ENCODE data around the gene STOML1. TPM values are rescaled to one million over a fixed set of nuclear protein-coding genes. Genes with fewer than 3 reads are reported as not detected.

Gene STOML1
- polyA plus RNA-seq, 2 donors: 9.0 to 9.5 TPM

- no peaks in the 10 kb centered on the region for H3K27me3 ChIP-seq (ENCODE audit: control insufficient read depth in 1 of 2, insufficient read depth in 2 of 2, low read length in 2 of 2)
- no peak overlapping the region for H3K4me3 ChIP-seq (ENCODE audit: low read depth in 1 of 2, low read length in 2 of 2)
- H3K4me1 ChIP-seq (ENCODE audit: control insufficient read depth in 2 of 2, insufficient read depth in 2 of 2, low read length in 1 of 2): peaks cover 0 to 5% of the 10 kb centered on the region in 2 donors
- H3K36me3 ChIP-seq (ENCODE audit: control insufficient read depth in 2 of 2, insufficient read depth in 2 of 2, low read length in 1 of 2): no peaks in the 10 kb centered on the region
- 73 to 81% methylated on average over 2 of the region's 2 CpGs for WGBS, 2 donors
- no peak overlapping the region for H3K27ac ChIP-seq (ENCODE audit: low read depth in 2 of 2, low read length in 1 of 2)
- H3K9me3 ChIP-seq (ENCODE audit: control insufficient read depth in 2 of 2, insufficient read depth in 1 of 2, low read depth in 1 of 2, low read length in 1 of 2): no peaks in the 10 kb centered on the region
Measured at GRCh38 chr15:73957785-73958184, 34.3 kb downstream of the STOML1 start.

GRCh38 chr15:73957276-73957675, 34.8 kb downstream of the STOML1 start:
- WGBS, 2 donors: 75 to 86% methylated on average over 8 of the region's 8 CpGs
- H3K27ac ChIP-seq (ENCODE audit: low read depth in 2 of 2, low read length in 1 of 2): no peak overlapping the region
- no peaks in the 10 kb centered on the region for H3K27me3 ChIP-seq (ENCODE audit: control insufficient read depth in 1 of 2, insufficient read depth in 2 of 2, low read length in 2 of 2)
- H3K4me3 ChIP-seq (ENCODE audit: low read depth in 1 of 2, low read length in 2 of 2): no peak overlapping the region
- no peaks in the 10 kb centered on the region for H3K9me3 ChIP-seq (ENCODE audit: control insufficient read depth in 2 of 2, insufficient read depth in 1 of 2, low read depth in 1 of 2, low read length in 1 of 2)
- peaks cover 0 to 5% of the 10 kb centered on the region in 2 donors for H3K4me1 ChIP-seq (ENCODE audit: control insufficient read depth in 2 of 2, insufficient read depth in 2 of 2, low read length in 1 of 2)
- H3K36me3 ChIP-seq (ENCODE audit: control insufficient read depth in 2 of 2, insufficient read depth in 2 of 2, low read length in 1 of 2): no peaks in the 10 kb centered on the region

GRCh38 chr15:73956743-73957135, 35.4 kb downstream of the STOML1 start:
- no peaks in the 10 kb centered on the region for H3K9me3 ChIP-seq (ENCODE audit: control insufficient read depth in 2 of 2, insufficient read depth in 1 of 2, low read depth in 1 of 2, low read length in 1 of 2)
- peaks cover 0 to 5% of the 10 kb centered on the region in 2 donors for H3K4me1 ChIP-seq (ENCODE audit: control insufficient read depth in 2 of 2, insufficient read depth in 2 of 2, low read length in 1 of 2)
- no peak overlapping the region for H3K27ac ChIP-seq (ENCODE audit: low read depth in 2 of 2, low read length in 1 of 2)
- no peaks in the 10 kb centered on the region for H3K36me3 ChIP-seq (ENCODE audit: control insufficient read depth in 2 of 2, insufficient read depth in 2 of 2, low read length in 1 of 2)
- H3K4me3 ChIP-seq (ENCODE audit: low read depth in 1 of 2, low read length in 2 of 2): no peak overlapping the region
- H3K27me3 ChIP-seq (ENCODE audit: control insufficient read depth in 1 of 2, insufficient read depth in 2 of 2, low read length in 2 of 2): no peaks in the 10 kb centered on the region
- 23 to 46% methylated on average over 9 of the region's 9 CpGs for WGBS, 2 donors

- H3K36me3 ChIP-seq (ENCODE audit: control insufficient read depth in 2 of 2, insufficient read depth in 2 of 2, low read length in 1 of 2): no peaks in the 10 kb centered on the region
- H3K27ac ChIP-seq (ENCODE audit: low read depth in 2 of 2, low read length in 1 of 2): peak overlapping the region in 1 of 2 donors; percentile 46
- H3K9me3 ChIP-seq (ENCODE audit: control insufficient read depth in 2 of 2, insufficient read depth in 1 of 2, low read depth in 1 of 2, low read length in 1 of 2): no peaks in the 10 kb centered on the region
- no peaks in the 10 kb centered on the region for H3K27me3 ChIP-seq (ENCODE audit: control insufficient read depth in 1 of 2, insufficient read depth in 2 of 2, low read length in 2 of 2)
- H3K4me1 ChIP-seq (ENCODE audit: control insufficient read depth in 2 of 2, insufficient read depth in 2 of 2, low read length in 1 of 2): peaks cover 0 to 8% of the 10 kb centered on the region in 2 donors
- 77 to 80% methylated on average over 12 of the region's 12 CpGs for WGBS, 2 donors
- H3K4me3 ChIP-seq (ENCODE audit: low read depth in 1 of 2, low read length in 2 of 2): no peak overlapping the region
Measured at GRCh38 chr15:73955861-73956742, 36.0 kb downstream of the STOML1 start.

GRCh38 chr15:73955326-73955725, 36.8 kb downstream of the STOML1 start:
- H3K9me3 ChIP-seq (ENCODE audit: control insufficient read depth in 2 of 2, insufficient read depth in 1 of 2, low read depth in 1 of 2, low read length in 1 of 2): no peaks in the 10 kb centered on the region
- H3K27ac ChIP-seq (ENCODE audit: low read depth in 2 of 2, low read length in 1 of 2): no peak overlapping the region
- H3K4me1 ChIP-seq (ENCODE audit: control insufficient read depth in 2 of 2, insufficient read depth in 2 of 2, low read length in 1 of 2): peaks cover 0 to 10% of the 10 kb centered on the region in 2 donors
- H3K27me3 ChIP-seq (ENCODE audit: control insufficient read depth in 1 of 2, insufficient read depth in 2 of 2, low read length in 2 of 2): no peaks in the 10 kb centered on the region
- H3K36me3 ChIP-seq (ENCODE audit: control insufficient read depth in 2 of 2, insufficient read depth in 2 of 2, low read length in 1 of 2): no peaks in the 10 kb centered on the region
- no peak overlapping the region for H3K4me3 ChIP-seq (ENCODE audit: low read depth in 1 of 2, low read length in 2 of 2)
- 90 to 92% methylated on average over 4 of the region's 4 CpGs for WGBS, 2 donors

- H3K36me3 ChIP-seq (ENCODE audit: control insufficient read depth in 2 of 2, insufficient read depth in 2 of 2, low read length in 1 of 2): no peaks in the 10 kb centered on the region
- no peaks in the 10 kb centered on the region for H3K9me3 ChIP-seq (ENCODE audit: control insufficient read depth in 2 of 2, insufficient read depth in 1 of 2, low read depth in 1 of 2, low read length in 1 of 2)
- peaks cover 0 to 10% of the 10 kb centered on the region in 2 donors for H3K4me1 ChIP-seq (ENCODE audit: control insufficient read depth in 2 of 2, insufficient read depth in 2 of 2, low read length in 1 of 2)
- H3K4me3 ChIP-seq (ENCODE audit: low read depth in 1 of 2, low read length in 2 of 2): no peak overlapping the region
- H3K27ac ChIP-seq (ENCODE audit: low read depth in 2 of 2, low read length in 1 of 2): no peak overlapping the region
- 84 to 89% methylated on average over 27 of the region's 27 CpGs for WGBS, 2 donors
- no peaks in the 10 kb centered on the region for H3K27me3 ChIP-seq (ENCODE audit: control insufficient read depth in 1 of 2, insufficient read depth in 2 of 2, low read length in 2 of 2)
Measured at GRCh38 chr15:73954188-73955145, 37.6 kb downstream of the STOML1 start.

GRCh38 chr15:73952913-73953750, 39.0 kb downstream of the STOML1 start:
- Histone ChIP-seq H3K9me3 (ENCODE audit: control insufficient read depth in 2 of 2, insufficient read depth in 1 of 2, low read depth in 1 of 2, low read length in 1 of 2) (no peaks in the 10 kb centered on the region), H3K4me1 (ENCODE audit: control insufficient read depth in 2 of 2, insufficient read depth in 2 of 2, low read length in 1 of 2) (peaks cover 0 to 10% of the 10 kb centered on the region in 2 donors), H3K4me3 (ENCODE audit: low read depth in 1 of 2, low read length in 2 of 2) (no peak overlapping the region), H3K36me3 (ENCODE audit: control insufficient read depth in 2 of 2, insufficient read depth in 2 of 2, low read length in 1 of 2) (no peaks in the 10 kb centered on the region), H3K27ac (ENCODE audit: low read depth in 2 of 2, low read length in 1 of 2) (no peak overlapping the region), H3K27me3 (ENCODE audit: control insufficient read depth in 1 of 2, insufficient read depth in 2 of 2, low read length in 2 of 2) (no peaks in the 10 kb centered on the region)
- 70 to 71% methylated on average over 10 of the region's 10 CpGs for WGBS, 2 donors

GRCh38 chr15:73952171-73952912, 39.8 kb downstream of the STOML1 start:
- 84 to 89% methylated on average over 21 of the region's 21 CpGs for WGBS, 2 donors
- Histone ChIP-seq H3K27me3 (ENCODE audit: control insufficient read depth in 1 of 2, insufficient read depth in 2 of 2, low read length in 2 of 2) (no peaks in the 10 kb centered on the region), H3K4me3 (ENCODE audit: low read depth in 1 of 2, low read length in 2 of 2) (no peak overlapping the region), H3K9me3 (ENCODE audit: control insufficient read depth in 2 of 2, insufficient read depth in 1 of 2, low read depth in 1 of 2, low read length in 1 of 2) (no peaks in the 10 kb centered on the region), H3K36me3 (ENCODE audit: control insufficient read depth in 2 of 2, insufficient read depth in 2 of 2, low read length in 1 of 2) (no peaks in the 10 kb centered on the region), H3K27ac (ENCODE audit: low read depth in 2 of 2, low read length in 1 of 2) (peak overlapping the region; percentile 62 to 75), H3K4me1 (ENCODE audit: control insufficient read depth in 2 of 2, insufficient read depth in 2 of 2, low read length in 1 of 2) (peaks cover 0 to 10% of the 10 kb centered on the region in 2 donors)

Data from esophagus (tissue), 2 donors.